HepG2 (cell line): ENCODE data around the gene FBXW8. TPM values are rescaled to one million over a fixed set of nuclear protein-coding genes. Genes with fewer than 3 reads are reported as not detected.

Source experiments
- ATAC-seq: fragments of 200-7000 bp; cut with Tn5 transposase; 3 replicates; pipeline ENCODE4 v1.9.1; 2020; ENCODE audit warnings: mild to moderate bottlenecking, moderate library complexity
- BruUV-seq: library from RNA; stranded (reverse); fragments of 400-500 nt; replicated peaks from 2 replicates; lab custom pipeline; 2021; lab: Mats Ljungman, UMichigan
- CTCF ChIA-PET: fragments of 300-600 bp; formaldehyde crosslinking; extraction: SDS; loops from one replicate; lab custom pipeline; 2021; ENCODE audit warnings: low total read pairs, inconsistent platforms, low intra/inter-chr PET ratio; lab: Yijun Ruan, JAX
- POLR2A ChIA-PET: fragments of 350-600 bp; sonication (Branson Sonifier 250); formaldehyde crosslinking; loops from one replicate; lab custom pipeline; 2020; ENCODE audit warnings: antibody characterized with exemption, inconsistent platforms; lab: Yijun Ruan, JAX
- DNase-seq: peaks from one replicate; pipeline ENCODE4 v3.0.0-alpha.2; 2015; ENCODE audit warnings: low spot score
- FAIRE-seq: peaks from 3 replicates; lab custom pipeline; 2011; peaks lifted over from hg19 to GRCh38; lab: Jason Lieb, UNC
- H2AFZ ChIP-seq: one replicate; pipeline ENCODE4 v1.6.1; 2011; ENCODE audit warnings: low read length, inconsistent platforms
- H3K27ac ChIP-seq: fragments of 300-600 bp; 3 replicates; pipeline ENCODE4 v1.8.0; 2011; ENCODE audit warnings: mixed run types, mild to moderate bottlenecking, mixed read lengths, low read length, inconsistent platforms; ENCODE audit not compliant: insufficient read depth; ENCODE audit errors: extremely low read length
- H3K27me3 ChIP-seq, 2 experiments: fragments of 200-600 bp in 1 of 2; 2 replicates in 1 of 2; 3 replicates in 1 of 2; pipeline versions ENCODE4 v1.6.0 to v1.8.0; 2011; ENCODE audit warnings: low read length in 2 of 2, mild to moderate bottlenecking in 2 of 2, moderate library complexity in 2 of 2, inconsistent platforms in 1 of 2; ENCODE audit not compliant: insufficient read depth in 2 of 2, control insufficient read depth in 1 of 2
- H3K36me3 ChIP-seq, 2 experiments: fragments of 200-600 bp in 1 of 2; replicated peaks in 1 of 2; 2 replicates in 1 of 2; 3 replicates in 1 of 2; pipeline versions ENCODE4 v1.5.1 to v1.8.0; 2011; ENCODE audit warnings: low read length in 2 of 2, inconsistent platforms in 1 of 2; ENCODE audit not compliant: insufficient read depth in 2 of 2, control insufficient read depth in 1 of 2
- H3K4me1 ChIP-seq: 2 replicates; pipeline ENCODE4 v1.5.1; 2012; ENCODE audit warnings: low read length, inconsistent platforms; ENCODE audit not compliant: insufficient read depth
- H3K4me2 ChIP-seq: 2 replicates; pipeline ENCODE4 v1.6.0; 2011; ENCODE audit warnings: low read depth, low read length, inconsistent platforms
- H3K4me3 ChIP-seq, 3 experiments: fragments of 200-600 bp in 1 of 3; sonication (generic), shearing (Covaris generic) in 1 of 3; replicated peaks in 1 of 3; 2 replicates each; pipeline ENCODE4 v1.5.1; 2011 to 2016; ENCODE audit warnings: low read length in 3 of 3, inconsistent platforms in 2 of 3, low read depth in 2 of 3, mild to moderate bottlenecking in 2 of 3, control low read depth in 1 of 3, mixed read lengths in 1 of 3; ENCODE audit not compliant: insufficient read depth in 1 of 3
- H3K79me2 ChIP-seq: one replicate; pipeline ENCODE4 v1.6.1; 2011; ENCODE audit warnings: low read length, inconsistent platforms; ENCODE audit not compliant: insufficient read depth
- H3K9ac ChIP-seq: 2 replicates; pipeline ENCODE4 v1.6.0; 2011; ENCODE audit warnings: mild to moderate bottlenecking, low read depth, low read length, inconsistent platforms; ENCODE audit not compliant: insufficient read depth
- H3K9me3 ChIP-seq: 2 replicates; pipeline ENCODE4 v1.5.1; 2012; ENCODE audit warnings: mild to moderate bottlenecking, low read length
- H4K20me1 ChIP-seq: 2 replicates; pipeline ENCODE4 v1.6.0; 2011; ENCODE audit warnings: inconsistent platforms, mild to moderate bottlenecking, low read length, moderate library complexity; ENCODE audit not compliant: insufficient read depth
- ATF7 ChIP-seq, 2 experiments: fragments of 450-650 bp in 1 of 2; sonication (generic) in 1 of 2; formaldehyde crosslinking in 1 of 2; IDR thresholded peaks; 2 replicates each; pipeline versions ENCODE4 v1.4.0 to v1.6.1; 2016 to 2020; ENCODE audit warnings: antibody characterized with exemption in 1 of 2, mild to moderate bottlenecking in 1 of 2, missing genetic modification reagents in 1 of 2
- CEBPB ChIP-seq: IDR thresholded peaks from 2 replicates; pipeline ENCODE4 v1.6.1; 2011; ENCODE audit warnings: low read depth, low read length, improper control_type of control experiment, borderline replicate concordance
- CEBPG ChIP-seq: IDR thresholded peaks from 2 replicates; pipeline ENCODE4 v1.6.1; 2016
- MED13 ChIP-seq: sonication (generic); formaldehyde crosslinking; IDR thresholded peaks from 2 replicates; pipeline ENCODE4 v1.5.0; 2020; ENCODE audit warnings: missing genetic modification reagents
- STAG1 ChIP-seq: sonication (generic); formaldehyde crosslinking; IDR thresholded peaks from 2 replicates; pipeline ENCODE4 v1.4.0; 2020; ENCODE audit warnings: missing genetic modification reagents
- XBP1 ChIP-seq: sonication (generic); formaldehyde crosslinking; IDR thresholded peaks from 2 replicates; pipeline ENCODE4 v1.5.0; 2020; ENCODE audit warnings: missing genetic modification reagents
- ZFYVE20 ChIP-seq: sonication (generic); formaldehyde crosslinking; IDR thresholded peaks from 2 replicates; pipeline ENCODE4 v1.8.0; 2023; ENCODE audit warnings: low read depth, mild to moderate bottlenecking, moderate library complexity, missing genetic modification reagents, borderline replicate concordance
- ZNF33B ChIP-seq: sonication (generic); formaldehyde crosslinking; IDR thresholded peaks from 2 replicates; pipeline ENCODE4 v1.5.1; 2020; ENCODE audit warnings: mild to moderate bottlenecking, missing genetic modification reagents
- WGBS: methylation state at CpG from one replicate; pipeline ENCODE4 v1.1.6; 2017; ENCODE audit warnings: low lambda C conversion rate; 5-methylcytosine and 5-hydroxymethylcytosine counted together
- in situ Hi-C: cut with HindIII; loops from 2 replicates; pipeline ENCODE4 v1.10.0; 2017; ENCODE audit warnings: low pct_unique_long_range_greater_than_20kb; ENCODE audit not compliant: extremely low pct_ligation_motif_present
- intact Hi-C: fragments of 100-400 bp; cut with micrococcal nuclease; formaldehyde crosslinking; loops from one replicate; pipeline ENCODE4 v1.10.0; 2022; ENCODE audit not compliant: unreplicated experiment
- polyA plus RNA-seq, 8 experiments: library from polyadenylated mRNA; depleted of rRNA in 3 of 8; stranded (reverse) in 7 of 8; unstranded in 1 of 8; fragments of >200 nt; fragmentation: Illumina TruSeq in 4 of 8; extraction: Trizol in 4 of 8; gene quantifications; 2 replicates each; pipeline versions ENCODE4 v1.2.1 to v1.2.3, GENCODE V29; 2011 to 2016; ENCODE audit warnings: low read depth in 4 of 8, missing spikeins in 1 of 8, mixed read lengths in 1 of 8; ENCODE audit not compliant: insufficient read depth in 1 of 8
- total RNA-seq, 5 experiments: library from RNA; depleted of rRNA; stranded (reverse); fragments of >200 nt; fragmentation: Illumina TruSeq; extraction: Trizol; gene quantifications; 2 replicates each; pipeline ENCODE4 v1.2.3, GENCODE V29; 2016; ENCODE audit warnings: low read depth in 1 of 5
- TF ChIP-seq, protein P1 (sequence below): sonication (generic); formaldehyde crosslinking; IDR thresholded peaks from 2 replicates; pipeline ENCODE4 v1.5.0; 2020; ENCODE audit warnings: mild to moderate bottlenecking, missing genetic modification reagents, moderate library complexity
- TF ChIP-seq, protein P2 (sequence below): IDR thresholded peaks from 2 replicates; pipeline ENCODE4 v1.6.1; 2018; ENCODE audit warnings: missing genetic modification reagents

The FBXW8 gene
- total and polyA plus RNA-seq, 2 of the 13 experiments (the other 11 are each of a cell fraction or from before 2014, with no cell fraction given): 5.1 to 5.9 TPM

DNA sequence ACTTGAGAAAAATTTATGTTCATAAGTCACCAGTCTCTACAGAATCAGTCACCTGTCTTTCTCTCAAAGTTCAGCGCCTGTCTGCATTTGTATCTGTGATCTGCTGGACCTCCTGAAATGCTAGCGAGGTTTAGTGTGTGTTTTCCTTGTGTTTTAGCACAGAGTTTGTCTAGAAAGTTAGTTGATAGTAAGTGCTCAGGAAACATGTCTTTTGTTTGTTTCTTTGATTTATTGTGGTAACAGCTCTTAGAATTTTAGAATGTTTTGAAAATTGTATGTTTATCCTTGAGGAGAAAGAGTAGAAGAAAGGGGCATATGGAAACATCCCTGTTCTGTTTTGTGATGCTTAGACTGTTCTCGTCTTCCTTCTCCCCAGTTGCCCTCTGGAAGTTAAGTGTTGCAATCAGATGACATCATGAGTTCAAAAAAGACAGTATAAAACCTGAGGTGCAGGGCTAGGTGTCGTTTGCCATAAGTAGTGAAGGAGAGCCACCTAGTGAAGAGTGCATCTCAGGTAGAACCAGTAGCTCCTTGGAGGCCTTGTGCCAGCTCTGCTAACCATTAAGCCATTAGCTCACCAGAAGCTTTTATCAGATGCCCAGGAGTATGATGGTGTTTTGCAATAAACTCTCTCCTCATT lies 44.8 kb downstream of the FBXW8 start:
- DNase-seq (peak; percentile 28), ATAC-seq (no peak), FAIRE-seq (no peak)
- POLR2A ChIA-PET: no interaction called here
- no TSS peak for BruUV-seq
- in situ Hi-C loops: no loop called here
- no peak overlapping the region for H3K4me2 ChIP-seq
- no peaks in the 10 kb centered on the region for H4K20me1 ChIP-seq
- CTCF ChIA-PET: interaction anchor here (1.3 kb wide), 1 partner anchor 252 kb away, joined by 3 read pairs; no protein-coding TSS in a partner anchor
- no peaks in the 10 kb centered on the region for H3K79me2 ChIP-seq
- H3K27ac ChIP-seq: no peak overlapping the region
- no peak overlapping the region for H2AFZ ChIP-seq
- no peaks in the 10 kb centered on the region for H3K36me3 ChIP-seq
- no peaks in the 10 kb centered on the region for H3K9me3 ChIP-seq
- intact Hi-C loops: no loop called here
- H3K4me3 ChIP-seq: no peak overlapping the region
- no peak overlapping the region for H3K9ac ChIP-seq
- H3K4me1 ChIP-seq: no peaks in the 10 kb centered on the region
- H3K27me3 ChIP-seq: no peaks in the 10 kb centered on the region
- WGBS: 89% methylated on average over 4 of the region's 4 CpGs
- no peak for TF ChIP-seq ZFYVE20
- TF ChIP-seq STAG1 (CRISPR knock-in tag): peak; percentile 49; the same call in 1 of the 2 replicates
- TF ChIP-seq, protein P1, sequence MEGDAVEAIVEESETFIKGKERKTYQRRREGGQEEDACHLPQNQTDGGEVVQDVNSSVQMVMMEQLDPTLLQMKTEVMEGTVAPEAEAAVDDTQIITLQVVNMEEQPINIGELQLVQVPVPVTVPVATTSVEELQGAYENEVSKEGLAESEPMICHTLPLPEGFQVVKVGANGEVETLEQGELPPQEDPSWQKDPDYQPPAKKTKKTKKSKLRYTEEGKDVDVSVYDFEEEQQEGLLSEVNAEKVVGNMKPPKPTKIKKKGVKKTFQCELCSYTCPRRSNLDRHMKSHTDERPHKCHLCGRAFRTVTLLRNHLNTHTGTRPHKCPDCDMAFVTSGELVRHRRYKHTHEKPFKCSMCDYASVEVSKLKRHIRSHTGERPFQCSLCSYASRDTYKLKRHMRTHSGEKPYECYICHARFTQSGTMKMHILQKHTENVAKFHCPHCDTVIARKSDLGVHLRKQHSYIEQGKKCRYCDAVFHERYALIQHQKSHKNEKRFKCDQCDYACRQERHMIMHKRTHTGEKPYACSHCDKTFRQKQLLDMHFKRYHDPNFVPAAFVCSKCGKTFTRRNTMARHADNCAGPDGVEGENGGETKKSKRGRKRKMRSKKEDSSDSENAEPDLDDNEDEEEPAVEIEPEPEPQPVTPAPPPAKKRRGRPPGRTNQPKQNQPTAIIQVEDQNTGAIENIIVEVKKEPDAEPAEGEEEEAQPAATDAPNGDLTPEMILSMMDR (CRISPR knock-in tag): peak; percentile 39
- TF ChIP-seq XBP1 (CRISPR knock-in tag): no peak
- TF ChIP-seq CEBPB: peak; percentile 59; the same call in 1 of the 2 replicates
- TF ChIP-seq CEBPG (CRISPR knock-in tag): 0 out of 2 replicates have a peak, but pooled peaks have one; percentile 29
- TF ChIP-seq ATF7 (IDR thresholded peaks at IDR 0.05): peak; percentile 42; the same call in 1 of the 2 replicates
- TF ChIP-seq ATF7 (CRISPR knock-in tag; IDR thresholded peaks at IDR 0.05): no peak
- no peak for TF ChIP-seq MED13 (CRISPR knock-in tag)
- TF ChIP-seq, protein P2, sequence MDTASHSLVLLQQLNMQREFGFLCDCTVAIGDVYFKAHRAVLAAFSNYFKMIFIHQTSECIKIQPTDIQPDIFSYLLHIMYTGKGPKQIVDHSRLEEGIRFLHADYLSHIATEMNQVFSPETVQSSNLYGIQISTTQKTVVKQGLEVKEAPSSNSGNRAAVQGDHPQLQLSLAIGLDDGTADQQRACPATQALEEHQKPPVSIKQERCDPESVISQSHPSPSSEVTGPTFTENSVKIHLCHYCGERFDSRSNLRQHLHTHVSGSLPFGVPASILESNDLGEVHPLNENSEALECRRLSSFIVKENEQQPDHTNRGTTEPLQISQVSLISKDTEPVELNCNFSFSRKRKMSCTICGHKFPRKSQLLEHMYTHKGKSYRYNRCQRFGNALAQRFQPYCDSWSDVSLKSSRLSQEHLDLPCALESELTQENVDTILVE (CRISPR knock-in tag): no peak
- no peak for TF ChIP-seq ZNF33B (CRISPR knock-in tag)
- TF ChIP-seq, all 625 proteins: peak for 5
